Liver (tissue), 3 donors: ENCODE results near the gene SH2D2A.

Source experiments
- CTCF ChIP-seq: fragments of 150-350 bp; IDR thresholded peaks from 2 replicates; pipeline ENCODE4 v1.5.1; 2017; ENCODE audit warnings: improper control_type of control experiment, low read depth, low read length; ENCODE audit not compliant: missing input control
- RAD21 ChIP-seq, 2 donors: IDR thresholded peaks; 2 replicates each; pipeline ENCODE4 v1.6.1; 2016; ENCODE audit warnings: antibody characterized with exemption in 2 of 2, mild to moderate bottlenecking in 2 of 2
- donor health status: healthy.
- donor health status: healthy.

GRCh38 chr1:156854634-156855033, 38.0 kb upstream of the SH2D2A start:
- TF ChIP-seq CTCF = no peak
- no peak for TF ChIP-seq RAD21 (IDR thresholded peaks at IDR 0.05)
